Activated CD4-positive, alpha-beta T cell treated with anti-CD3 and anti-CD28 coated beads, Interleukin-2, amount 10 ng/mL, durations not matched to agents 24 days and 14 days (primary cell): ENCODE results near the gene ALKBH4. TPM values are rescaled to one million over a fixed set of nuclear protein-coding genes. Genes with fewer than 3 reads are reported as not detected.

Experiments
- total RNA-seq: library from RNA; stranded (reverse); gene quantifications from 2 replicates; pipeline ENCODE4 v1.2.3, GENCODE V29; 2022

ALKBH4 gene
- total RNA-seq, 1 donor from 2014 or later = 10.9 TPM

Other genes with a start within 250 kb of the ALKBH4 start
- gene SH2B2, start 178.0 kb downstream of the ALKBH4 start, total RNA-seq = 2.9 and 3.1 TPM in 2 replicates
- gene SPDYE6, start 108.4 kb downstream of the ALKBH4 start, total RNA-seq = not detected in 2 replicates
- gene PRKRIP1, start 68.5 kb downstream of the ALKBH4 start, total RNA-seq = 26.4 and 31.7 TPM in 2 replicates
- gene ORAI2, start 31.3 kb downstream of the ALKBH4 start, total RNA-seq = 45.8 and 49.8 TPM in 2 replicates
- gene LRWD1, start 121 bp upstream of the ALKBH4 start, total RNA-seq = 30.5 and 32.4 TPM in 2 replicates
- gene POLR2J, start 14.1 kb upstream of the ALKBH4 start, total RNA-seq = 46.8 and 50.8 TPM in 2 replicates
- 27.1 and 28.6 TPM in 2 replicates for gene RASA4B, start 52.9 kb upstream of the ALKBH4 start, total RNA-seq
- gene UPK3BL2, start 78.8 kb upstream of the ALKBH4 start, total RNA-seq = 14.1 and 19.2 TPM in 2 replicates
- 0.19 TPM in 1 of 2 replicates, not detected in the other for gene SPDYE2, start 86.4 kb upstream of the ALKBH4 start, total RNA-seq
- 49.3 and 50.9 TPM in 2 replicates for gene POLR2J3, start 107.7 kb upstream of the ALKBH4 start, total RNA-seq
- 52.8 and 54.1 TPM in 2 replicates for gene RASA4, start 151.9 kb upstream of the ALKBH4 start, total RNA-seq
- 14.4 and 23.0 TPM in 2 replicates for gene UPK3BL1, start 177.9 kb upstream of the ALKBH4 start, total RNA-seq
- not detected in 2 replicates for gene SPDYE2B, start 185.5 kb upstream of the ALKBH4 start, total RNA-seq
- 17.8 and 20.2 TPM in 2 replicates for gene POLR2J2, start 206.8 kb upstream of the ALKBH4 start, total RNA-seq